ENCODE measurements around the gene NOD1. TPM values are rescaled to one million over a fixed set of nuclear protein-coding genes. Genes with fewer than 3 reads are reported as not detected.

Gene NOD1
- total RNA-seq, 1 experiment from 2014 or later: 7.0 TPM

DNA sequence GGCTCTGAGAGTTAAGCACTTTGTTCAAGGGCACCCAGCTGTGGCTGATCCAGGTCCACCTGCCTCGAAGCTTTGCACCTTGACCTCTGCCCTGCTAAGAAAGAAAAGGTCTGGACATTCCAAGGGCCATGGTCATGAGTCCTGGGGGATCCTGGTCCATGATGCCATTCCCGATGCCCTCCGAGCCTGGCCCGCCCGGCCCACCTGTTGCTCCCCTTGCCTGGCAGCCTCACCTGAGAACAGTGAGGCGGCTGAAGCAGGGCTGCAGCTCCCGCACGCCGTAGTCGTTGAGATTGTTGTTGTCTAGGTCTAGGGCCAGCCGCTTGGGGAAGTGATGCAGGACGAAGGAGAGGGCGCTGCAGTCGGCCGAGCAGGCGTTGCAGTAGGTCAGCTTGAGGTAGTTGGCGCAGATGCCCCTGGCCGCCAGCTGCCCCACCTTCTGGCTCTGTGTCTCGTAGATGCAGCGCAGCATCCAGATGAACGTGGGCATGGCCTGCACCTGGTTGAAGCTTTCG lies 27.5 kb downstream of the NOD1 start:
- Mint-ChIP-seq H3K27me3 (ENCODE audit: insufficient read depth, unreplicated experiment) (no peaks in the 10 kb centered on the region), H3K4me1 (ENCODE audit: low read depth, unreplicated experiment) (no peaks in the 10 kb centered on the region), H3K4me3 (ENCODE audit: unreplicated experiment) (no peak overlapping the region), H3K9me3 (ENCODE audit: unreplicated experiment) (no peaks in the 10 kb centered on the region), H3K36me3 (ENCODE audit: insufficient read depth, unreplicated experiment) (peaks cover 3% of the 10 kb centered on the region), H3K27ac (ENCODE audit: unreplicated experiment) (no peak overlapping the region)
- no peaks in the 10 kb centered on the region; the same call in 1 of the 2 replicates for H3K36me3 ChIP-seq (ENCODE audit: control insufficient read depth, insufficient read depth, low read length)
- no peak overlapping the region for H3K4me3 ChIP-seq (ENCODE audit: low read depth, low read length)
- POLR2A ChIA-PET: no interaction called here
- TF ChIP-seq, protein P1, sequence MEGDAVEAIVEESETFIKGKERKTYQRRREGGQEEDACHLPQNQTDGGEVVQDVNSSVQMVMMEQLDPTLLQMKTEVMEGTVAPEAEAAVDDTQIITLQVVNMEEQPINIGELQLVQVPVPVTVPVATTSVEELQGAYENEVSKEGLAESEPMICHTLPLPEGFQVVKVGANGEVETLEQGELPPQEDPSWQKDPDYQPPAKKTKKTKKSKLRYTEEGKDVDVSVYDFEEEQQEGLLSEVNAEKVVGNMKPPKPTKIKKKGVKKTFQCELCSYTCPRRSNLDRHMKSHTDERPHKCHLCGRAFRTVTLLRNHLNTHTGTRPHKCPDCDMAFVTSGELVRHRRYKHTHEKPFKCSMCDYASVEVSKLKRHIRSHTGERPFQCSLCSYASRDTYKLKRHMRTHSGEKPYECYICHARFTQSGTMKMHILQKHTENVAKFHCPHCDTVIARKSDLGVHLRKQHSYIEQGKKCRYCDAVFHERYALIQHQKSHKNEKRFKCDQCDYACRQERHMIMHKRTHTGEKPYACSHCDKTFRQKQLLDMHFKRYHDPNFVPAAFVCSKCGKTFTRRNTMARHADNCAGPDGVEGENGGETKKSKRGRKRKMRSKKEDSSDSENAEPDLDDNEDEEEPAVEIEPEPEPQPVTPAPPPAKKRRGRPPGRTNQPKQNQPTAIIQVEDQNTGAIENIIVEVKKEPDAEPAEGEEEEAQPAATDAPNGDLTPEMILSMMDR (IDR thresholded peaks at IDR 0.05; ENCODE audit: insufficient read depth in 1 of 2, low read depth in 1 of 2, low read length in 1 of 2, severe bottlenecking in 1 of 2, unreplicated experiment in 1 of 2): no peak
- H3K4me1 ChIP-seq: peaks cover 10% of the 10 kb centered on the region; the same call in 1 of the 2 replicates
- H3K27me3 ChIP-seq (replicated peaks; ENCODE audit: control insufficient read depth, insufficient read depth, low read length): no peaks in the 10 kb centered on the region
- CTCF ChIA-PET: no interaction called here
- no peaks in the 10 kb centered on the region for H3K9me3 ChIP-seq
- no peak for DNase-seq
- intact Hi-C loops (cut with micrococcal nuclease; ENCODE audit: unreplicated experiment): no loop called here
- BruUV-seq (replicated peaks): no TSS peak

DNA sequence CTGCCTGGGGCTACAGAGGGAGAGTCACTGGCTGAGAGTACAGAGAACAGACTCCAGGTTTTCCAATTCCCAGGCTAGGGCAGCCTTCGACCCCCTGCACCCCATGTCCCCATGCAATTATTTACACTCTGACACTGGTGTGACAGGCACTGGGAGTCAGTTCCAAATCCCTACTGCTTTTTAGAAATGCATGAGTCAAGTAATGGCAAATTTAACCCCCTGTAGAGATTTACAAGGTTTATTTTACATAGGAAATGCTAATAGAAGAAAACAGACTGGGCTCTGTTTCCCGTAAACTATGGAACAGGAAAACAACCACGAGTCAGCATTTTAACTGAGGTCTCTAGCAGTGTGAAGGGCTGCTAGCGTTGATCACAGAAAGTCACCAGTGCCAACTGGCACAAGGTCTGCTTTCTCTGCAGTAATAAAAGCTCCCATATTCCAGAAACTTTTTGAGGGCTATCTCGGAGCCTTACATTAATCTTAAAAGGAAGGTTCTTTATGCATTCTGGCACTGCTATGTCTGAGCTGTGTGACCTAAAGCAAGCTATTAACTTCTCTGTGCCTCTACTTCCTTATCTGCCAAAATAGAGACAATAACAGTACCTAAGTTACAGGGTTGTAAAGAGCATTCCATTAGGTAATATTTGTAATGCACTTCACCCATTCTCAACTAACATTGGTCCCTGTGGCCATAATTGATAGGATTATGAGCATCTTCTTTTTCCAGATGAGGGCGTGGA lies 28.2 kb downstream of the NOD1 start:
- no peaks in the 10 kb centered on the region for H3K9me3 Mint-ChIP-seq (ENCODE audit: unreplicated experiment)
- H3K36me3 Mint-ChIP-seq (ENCODE audit: insufficient read depth, unreplicated experiment): peaks cover 6% of the 10 kb centered on the region
- Histone ChIP-seq H3K9me3 (no peaks in the 10 kb centered on the region), H3K27me3 (replicated peaks; ENCODE audit: control insufficient read depth, insufficient read depth, low read length) (no peaks in the 10 kb centered on the region), H3K4me3 (ENCODE audit: low read depth, low read length) (no peak overlapping the region), H3K36me3 (ENCODE audit: control insufficient read depth, insufficient read depth, low read length) (no peaks in the 10 kb centered on the region; the same call in 1 of the 2 replicates), H3K4me1 (peaks cover 10% of the 10 kb centered on the region; the same call in 1 of the 2 replicates)
- no peak overlapping the region for H3K27ac Mint-ChIP-seq (ENCODE audit: unreplicated experiment)
- H3K27me3 Mint-ChIP-seq (ENCODE audit: insufficient read depth, unreplicated experiment): no peaks in the 10 kb centered on the region
- TF ChIP-seq, protein P1 (IDR thresholded peaks at IDR 0.05; ENCODE audit: insufficient read depth in 1 of 2, low read depth in 1 of 2, low read length in 1 of 2, severe bottlenecking in 1 of 2, unreplicated experiment in 1 of 2): no peak
- no TSS peak for BruUV-seq (replicated peaks)
- ChIA-PET CTCF (no interaction called here), POLR2A (no interaction called here)
- intact Hi-C loops (cut with micrococcal nuclease; ENCODE audit: unreplicated experiment): no loop called here
- H3K4me3 Mint-ChIP-seq (ENCODE audit: unreplicated experiment): no peak overlapping the region
- no peak for DNase-seq
- no peaks in the 10 kb centered on the region for H3K4me1 Mint-ChIP-seq (ENCODE audit: low read depth, unreplicated experiment)

DNA sequence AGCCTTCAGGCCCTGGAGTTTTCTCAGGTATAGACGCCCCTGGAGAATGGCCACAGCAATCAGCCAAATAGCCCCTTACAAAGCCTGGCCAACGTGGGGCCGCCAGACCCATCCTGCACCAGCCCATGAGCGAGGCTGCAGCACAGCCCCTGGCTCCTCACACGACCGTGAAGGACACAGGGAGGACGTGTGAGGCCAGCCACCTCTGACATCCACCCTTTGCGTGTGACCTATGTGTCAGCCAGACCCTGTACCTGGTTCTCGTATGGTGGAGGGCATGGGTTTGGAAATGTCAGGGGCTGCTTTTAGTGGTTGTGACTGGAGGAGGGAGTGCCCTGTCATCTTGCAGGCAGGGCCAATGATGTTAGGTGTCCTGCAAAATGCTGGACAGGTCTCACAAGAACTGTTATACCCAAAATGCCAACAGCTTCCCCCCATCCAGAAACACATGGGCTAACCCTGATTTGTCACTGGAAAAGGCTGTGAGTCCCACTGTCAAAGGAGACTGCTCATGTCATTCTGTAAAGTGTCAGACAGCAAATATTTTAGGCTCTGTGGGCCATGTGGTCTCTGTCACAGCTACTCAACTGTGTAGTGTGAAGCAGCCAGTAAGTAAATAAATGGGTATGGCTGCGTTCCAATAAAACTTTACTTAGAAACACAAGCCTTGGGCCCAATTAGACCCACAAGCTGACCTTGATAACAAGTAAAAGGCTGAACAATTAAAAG lies 30.0 kb downstream of the NOD1 start:
- Histone ChIP-seq H3K9me3 (no peaks in the 10 kb centered on the region), H3K36me3 (ENCODE audit: control insufficient read depth, insufficient read depth, low read length) (no peaks in the 10 kb centered on the region; the same call in 1 of the 2 replicates), H3K4me3 (ENCODE audit: low read depth, low read length) (no peak overlapping the region), H3K27me3 (replicated peaks; ENCODE audit: control insufficient read depth, insufficient read depth, low read length) (no peaks in the 10 kb centered on the region), H3K4me1 (peaks cover 10% of the 10 kb centered on the region; the same call in 1 of the 2 replicates)
- H3K36me3 Mint-ChIP-seq (ENCODE audit: insufficient read depth, unreplicated experiment): peaks cover 6% of the 10 kb centered on the region
- no peaks in the 10 kb centered on the region for H3K9me3 Mint-ChIP-seq (ENCODE audit: unreplicated experiment)
- H3K27me3 Mint-ChIP-seq (ENCODE audit: insufficient read depth, unreplicated experiment): no peaks in the 10 kb centered on the region
- intact Hi-C loops (cut with micrococcal nuclease; ENCODE audit: unreplicated experiment): no loop called here
- TF ChIP-seq, protein P1 (IDR thresholded peaks at IDR 0.05; ENCODE audit: insufficient read depth in 1 of 2, low read depth in 1 of 2, low read length in 1 of 2, severe bottlenecking in 1 of 2, unreplicated experiment in 1 of 2): no peak
- no peak for DNase-seq
- no peaks in the 10 kb centered on the region for H3K4me1 Mint-ChIP-seq (ENCODE audit: low read depth, unreplicated experiment)
- H3K27ac Mint-ChIP-seq (ENCODE audit: unreplicated experiment): no peak overlapping the region
- ChIA-PET POLR2A (no interaction called here), CTCF (no interaction called here)
- no TSS peak for BruUV-seq (replicated peaks)
- H3K4me3 Mint-ChIP-seq (ENCODE audit: unreplicated experiment): no peak overlapping the region
